Esophagus muscularis mucosa (tissue), 4 donors: ENCODE results near the gene VPS26C. TPM values are rescaled to one million over a fixed set of nuclear protein-coding genes. Genes with fewer than 3 reads are reported as not detected.
A peak's percentile ranks its signal among the peaks of the same experiment; 100 is the strongest.
"Not testable (repeated sequence)": the region's sequence is repeated elsewhere in the genome, so short reads cannot be mapped to it uniquely, and the experiment has no call there.

ENCODE experiments used
- DNase-seq: peaks from one replicate; pipeline ENCODE4 v3.0.0-alpha.2; 2017; ENCODE audit errors: extremely low spot score
- H3K27ac ChIP-seq, 4 donors: fragments of 200-600 bp; sonication (generic); replicated peaks in 1 of 4; 1 replicate in 3 of 4; 2 replicates in 1 of 4; pipeline ENCODE4 v1.5.1; 2016 to 2019; ENCODE audit warnings: mild to moderate bottlenecking in 1 of 4
- H3K27me3 ChIP-seq, 4 donors: fragments of 200-600 bp; sonication (generic); one replicate each; pipeline versions ENCODE4 v1.5.1 to v1.6.0; 2016 to 2019
- H3K36me3 ChIP-seq, 4 donors: fragments of 200-600 bp; sonication (generic); one replicate each; pipeline ENCODE4 v1.5.1; 2016 to 2019
- H3K4me1 ChIP-seq, 4 donors: fragments of 200-600 bp; sonication (generic); one replicate each; pipeline ENCODE4 v1.5.1; 2016 to 2019
- H3K4me3 ChIP-seq, 4 donors: fragments of 200-600 bp; sonication (generic); 1 replicate in 2 of 4; 2 replicates in 2 of 4; pipeline ENCODE4 v1.5.1; 2016 to 2019; ENCODE audit warnings: mild to moderate bottlenecking in 4 of 4, moderate library complexity in 1 of 4
- H3K9me3 ChIP-seq, 4 donors: fragments of 200-600 bp; sonication (generic); 1 replicate in 3 of 4; 2 replicates in 1 of 4; pipeline ENCODE4 v1.5.1; 2016 to 2019
- CTCF ChIP-seq, 3 experiments: fragments of 200-600 bp in 2 of 3; fragments of 450-650 bp in 1 of 3; sonication (generic) in 2 of 3; IDR thresholded peaks; one replicate each; pipeline ENCODE4 v1.5.1; 2017 to 2019; ENCODE audit warnings: antibody characterized with exemption in 3 of 3, mild to moderate bottlenecking in 2 of 3, moderate library complexity in 1 of 3
- EP300 ChIP-seq: sonication (generic); formaldehyde crosslinking; IDR thresholded peaks from one replicate; pipeline ENCODE4 v1.6.1; 2017; ENCODE audit warnings: antibody characterized with exemption
- POLR2A ChIP-seq: fragments of 450-650 bp; IDR thresholded peaks from one replicate; pipeline ENCODE4 v1.6.1; 2017; ENCODE audit warnings: antibody characterized with exemption, moderate library complexity, mild to moderate bottlenecking, low read depth
- POLR2AphosphoS5 ChIP-seq, 2 donors: sonication (generic); formaldehyde crosslinking; IDR thresholded peaks; one replicate each; pipeline ENCODE4 v1.6.1; 2017; ENCODE audit warnings: antibody characterized with exemption in 2 of 2
- WGBS: methylation state at CpG from one replicate; pipeline ENCODE4 v1.1.5; 2018; 5-methylcytosine and 5-hydroxymethylcytosine counted together
- intact Hi-C: fragments of 100-400 bp; cut with DNase I; formaldehyde crosslinking; loops from one replicate; pipeline ENCODE4 v1.15.1; 2023
- total RNA-seq, 4 donors: library from RNA; depleted of rRNA; stranded (reverse); fragments of >200 nt; gene quantifications; one replicate each; pipeline versions ENCODE4 v1.1.0 to v1.2.1, GENCODE V29; 2016

The VPS26C gene
- total RNA-seq, result 10 to 100 TPM; 56.5 to 71.3 (median 59.7) TPM

GRCh38 chr21:37267269-37268185, at the start of gene VPS26C:
Gene VPS26C, minus strand, starts transcription at chr21:37267334. Its CDS starts 40 bp downstream, at chr21:37267294.
- peak; percentile 25 for TF ChIP-seq EP300
- TF ChIP-seq POLR2AphosphoS5 (IDR thresholded peaks at IDR 0.05), result peak; percentile 97 to 98
- peak in 1 of 3 experiments; percentile 15 for TF ChIP-seq CTCF (IDR thresholded peaks at IDR 0.05)
- peak; percentile 67 for TF ChIP-seq POLR2A
- H3K4me3 ChIP-seq, result peak within 1 kb of the TSS; percentile 69 to 99 (median 78)
- intact Hi-C loops, result loop anchor here (2.0 to 5.0 kb wide), 4 partner anchors 97 to 390 kb away; partner anchors contain the start of genes PIGP and TTC3

GRCh38 chr21:37316072-37316471, 48.9 kb upstream of the VPS26C start:
- 80% methylated on average over 2 of the region's 2 CpGs for WGBS
- intact Hi-C loops, H3K4me1 ChIP-seq, H3K27ac ChIP-seq, H3K27me3 ChIP-seq, DNase-seq, H3K4me3 ChIP-seq, H3K36me3 ChIP-seq: not testable (repeated sequence)
- H3K9me3 ChIP-seq, result peaks cover 0 to 21% (median 18%) of the 10 kb centered on the region in 4 donors

More at GRCh38 chr21:37267269-37268185, at the start of gene VPS26C:
- peak; percentile 99 for DNase-seq
- H3K9me3 ChIP-seq, result no peaks in the 10 kb centered on the region
- H3K27ac ChIP-seq, result peak within 1 kb of the TSS; percentile 93 to 98 (median 96)
- WGBS, result under 1% methylated on average over 63 of the region's 86 CpGs
- no peaks in the 10 kb centered on the region for H3K27me3 ChIP-seq
- H3K4me1 ChIP-seq, result peaks cover 20 to 41% (median 39%) of the 10 kb centered on the region in 4 donors
- H3K36me3 ChIP-seq, result no peaks in the 10 kb centered on the region

- intact Hi-C loops, result no loop called here
- WGBS, result 79% methylated on average over 4 of the region's 4 CpGs
- H3K36me3 ChIP-seq, result no peaks in the 10 kb centered on the region
Measured at GRCh38 chr21:37300114-37300751, 33.1 kb upstream of the VPS26C start.

GRCh38 chr21:37297364-37297763, 30.2 kb upstream of the VPS26C start:
- H3K4me1 ChIP-seq, result peaks cover 9 to 28% (median 22%) of the 10 kb centered on the region in 4 donors
- H3K27me3 ChIP-seq, result no peaks in the 10 kb centered on the region
- H3K9me3 ChIP-seq, result no peaks in the 10 kb centered on the region
- intact Hi-C loops, result no loop called here
- H3K4me3 ChIP-seq, result no peak overlapping the region
- H3K27ac ChIP-seq, result no peak overlapping the region
- H3K36me3 ChIP-seq, result no peaks in the 10 kb centered on the region
- WGBS, result 92% methylated on average over 7 of the region's 7 CpGs
- DNase-seq, result no peak
- TF ChIP-seq EP300, result no peak
- TF ChIP-seq POLR2AphosphoS5 (IDR thresholded peaks at IDR 0.05), result no peak
- no peak for TF ChIP-seq POLR2A

More at GRCh38 chr21:37300114-37300751, 33.1 kb upstream of the VPS26C start:
- peaks cover 0 to under 1% (median 0%) of the 10 kb centered on the region in 4 donors for H3K4me1 ChIP-seq
- DNase-seq, result no peak
- TF ChIP-seq POLR2A (no peak), CTCF (IDR thresholded peaks at IDR 0.05) (no peak), POLR2AphosphoS5 (IDR thresholded peaks at IDR 0.05) (no peak), EP300 (no peak)
- H3K4me3 ChIP-seq, result no peak overlapping the region
- no peak overlapping the region for H3K27ac ChIP-seq
- no peaks in the 10 kb centered on the region for H3K27me3 ChIP-seq
- H3K9me3 ChIP-seq, result no peaks in the 10 kb centered on the region

- peaks cover 9 to 29% (median 24%) of the 10 kb centered on the region in 4 donors for H3K4me1 ChIP-seq
- TF ChIP-seq POLR2A, result no peak
- TF ChIP-seq CTCF (IDR thresholded peaks at IDR 0.05), result no peak
- TF ChIP-seq EP300, result no peak
- intact Hi-C loops, result no loop called here
- H3K27ac ChIP-seq, result no peak overlapping the region
- WGBS, result 51% methylated on average over 5 of the region's 5 CpGs
- DNase-seq, result no peak
- no peaks in the 10 kb centered on the region for H3K9me3 ChIP-seq
- H3K4me3 ChIP-seq, result no peak overlapping the region
- no peaks in the 10 kb centered on the region for H3K36me3 ChIP-seq
- H3K27me3 ChIP-seq, result no peaks in the 10 kb centered on the region
Measured at GRCh38 chr21:37294679-37295078, 27.5 kb upstream of the VPS26C start.
